K562 (cell line): ENCODE data around the gene ANKRD12. TPM values are rescaled to one million over a fixed set of nuclear protein-coding genes. Genes with fewer than 3 reads are reported as not detected.

Experiments used
- ELF4 ChIP-seq: fragments of 450-650 bp; formaldehyde crosslinking; IDR thresholded peaks from 2 replicates; pipeline ENCODE4 v1.4.0; 2022; ENCODE audit warnings: missing genetic modification characterization
- MAFG ChIP-seq: fragments of 450-650 bp; conservative IDR thresholded peaks from 2 replicates; pipeline ENCODE4 v1.6.1; 2016; ENCODE audit warnings: missing genetic modification characterization, missing compliant biosample characterization
- MAX ChIP-seq: sonication (generic); formaldehyde crosslinking; IDR thresholded peaks from 2 replicates; pipeline ENCODE4 v1.9.0; 2022; ENCODE audit warnings: mild to moderate bottlenecking, missing genetic modification reagents
- MTA3 ChIP-seq: fragments of 450-650 bp; formaldehyde crosslinking; IDR thresholded peaks from 2 replicates; pipeline ENCODE4 v1.6.1; 2017; ENCODE audit warnings: mild to moderate bottlenecking, borderline replicate concordance
- NR2C1 ChIP-seq, 2 experiments: fragments of 450-650 bp; IDR thresholded peaks; 2 replicates each; pipeline ENCODE4 v1.6.1; 2017; ENCODE audit warnings: mild to moderate bottlenecking in 2 of 2, antibody characterized with exemption in 1 of 2, inconsistent platforms in 1 of 2, missing compliant biosample characterization in 1 of 2, missing genetic modification characterization in 1 of 2
- TFAM ChIP-seq: fragments of 250-450 bp; sonication (Bioruptor Pico); conservative IDR thresholded peaks from 2 replicates; pipeline ENCODE4 v1.5.0; 2021; ENCODE audit warnings: mild to moderate bottlenecking, moderate library complexity
- ZMIZ1 ChIP-seq, 2 experiments: fragments of 150-350 bp in 1 of 2; IDR thresholded peaks; 2 replicates each; pipeline ENCODE4 v1.6.1; 2012 to 2016; ENCODE audit warnings: low read depth in 2 of 2, low read length in 2 of 2, mild to moderate bottlenecking in 1 of 2, moderate library complexity in 1 of 2
- ZNF217 ChIP-seq: sonication (generic); formaldehyde crosslinking; IDR thresholded peaks from 2 replicates; pipeline ENCODE4 v1.8.0; 2022; ENCODE audit warnings: mild to moderate bottlenecking, missing genetic modification reagents
- ZNF639 ChIP-seq, 2 experiments: fragments of 200-800 bp in 1 of 2; sonication (Bioruptor generic) in 1 of 2; sonication (generic) in 1 of 2; formaldehyde crosslinking in 1 of 2; IDR thresholded peaks in 1 of 2; conservative IDR thresholded peaks in 1 of 2; 2 replicates each; pipeline versions ENCODE4 v1.5.0 to v1.6.1; 2016 to 2020; ENCODE audit warnings: missing compliant biosample characterization in 1 of 2, missing genetic modification characterization in 1 of 2, missing genetic modification reagents in 1 of 2
- ZNF740 ChIP-seq, 3 experiments: fragments of 200-800 bp in 1 of 3; sonication (Bioruptor generic) in 1 of 3; sonication (generic) in 1 of 3; formaldehyde crosslinking in 1 of 3; IDR thresholded peaks; 2 replicates each; pipeline versions ENCODE4 v1.6.1 to v1.8.0; 2016 to 2022; ENCODE audit warnings: mild to moderate bottlenecking in 2 of 3, missing compliant biosample characterization in 2 of 3, missing genetic modification characterization in 2 of 3, missing genetic modification reagents in 1 of 3
- polyA plus RNA-seq, 8 experiments: library from polyadenylated mRNA; depleted of rRNA in 4 of 8; stranded (reverse) in 5 of 8; unstranded in 3 of 8; fragments of >200 nt; fragmentation: Nextera tagmentation in 2 of 8; fragmentation: Illumina TruSeq in 1 of 8; extraction: Ambion mirVana in 2 of 8; extraction: Trizol in 1 of 8; gene quantifications; 2 replicates each; pipeline versions ENCODE4 v1.2.1 to v1.2.3, GENCODE V29; 2011 to 2014; ENCODE audit warnings: inconsistent platforms in 1 of 8, missing spikeins in 1 of 8
- total RNA-seq, 7 experiments: library from RNA; depleted of rRNA in 6 of 7; stranded (reverse); fragments of >200 nt in 6 of 7; fragmentation: Illumina TruSeq in 2 of 7; extraction: Trizol in 2 of 7; gene quantifications; 2 replicates each; pipeline versions ENCODE4 v1.2.1 to v1.2.3, GENCODE V29; 2011 to 2021; ENCODE audit warnings: low replicate concordance in 1 of 7

The ANKRD12 gene
- total and polyA plus RNA-seq, 9 of the 15 experiments (the other 6 are each of a cell fraction or from before 2014, with no cell fraction given): 6.6 to 28.2 (median 16.0) TPM

GRCh38 chr18:9137168-9138066, 836 bp downstream of the ANKRD12 start (continued):
- no peak; a peak in 2 of 4 replicates for TF ChIP-seq ZNF639 (CRISPR knock-in tag; conservative IDR thresholded peaks at IDR 0.05 in 1 of 2, IDR thresholded peaks at IDR 0.05 in 1 of 2)
- no peak for TF ChIP-seq ZNF217
- TF ChIP-seq TFAM (CRISPR knock-in tag): no peak
- TF ChIP-seq MAFG (tag): no peak
- TF ChIP-seq ZNF740 (CRISPR knock-in tag; IDR thresholded peaks at IDR 0.05): 0 out of 2 replicates have a peak, but pooled peaks have one; percentile 55
- TF ChIP-seq ZNF740 (tag; IDR thresholded peaks at IDR 0.05): no peak
- no peak for TF ChIP-seq NR2C1 (IDR thresholded peaks at IDR 0.05)
- no peak for TF ChIP-seq NR2C1 (tag; IDR thresholded peaks at IDR 0.05)
- no peak for TF ChIP-seq ZMIZ1 (IDR thresholded peaks at IDR 0.05; ENCODE audit: low read depth in 2 of 2, low read length in 2 of 2)
- peak; percentile 85; the same call in 1 of the 2 replicates for TF ChIP-seq MTA3
- no peak for TF ChIP-seq MAX (CRISPR knock-in tag)
- 0 out of 2 replicates have a peak, but pooled peaks have one; percentile 34 for TF ChIP-seq ELF4 (CRISPR knock-in tag)
